Activated T-cell treated with anti-CD3 and anti-CD28 coated beads for 48 hours (primary cell): ENCODE data around the gene CCDC178.

Experiments used
- DNase-seq: peaks from one replicate; pipeline ENCODE4 v3.0.0-alpha.2; 2020; ENCODE audit warnings: low read depth

CCDC178 gene

DNA sequence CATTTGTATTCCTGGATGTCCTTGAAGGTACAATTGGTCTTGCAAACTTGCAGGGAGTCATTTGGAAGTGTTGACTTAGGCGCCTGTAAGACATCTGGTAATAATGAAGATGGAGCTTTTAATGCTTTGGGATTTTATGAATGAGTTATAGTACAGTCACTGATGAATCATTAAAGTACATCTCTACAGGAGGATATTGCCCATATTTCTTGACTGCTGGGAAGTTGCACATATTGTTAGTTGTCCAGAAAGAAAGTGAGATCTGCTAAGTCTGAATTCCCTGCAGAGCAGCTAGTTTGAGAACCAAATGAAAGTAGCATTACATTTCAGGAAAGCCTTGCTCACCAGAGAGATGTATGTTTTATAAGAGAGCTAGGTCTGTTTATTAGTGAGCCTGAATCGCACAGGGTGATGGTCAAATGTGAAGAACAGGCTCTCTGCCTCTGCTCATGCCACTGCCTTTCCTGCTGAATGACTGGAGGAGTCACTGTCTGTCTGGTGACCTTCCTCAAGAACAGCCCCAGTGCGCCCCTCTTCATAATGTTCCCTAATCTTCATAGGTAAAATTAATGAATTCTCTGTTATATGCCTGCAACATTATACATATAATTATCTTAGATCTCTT, 528.7 kb downstream of the CCDC178 start:
- no peak for DNase-seq

DNA sequence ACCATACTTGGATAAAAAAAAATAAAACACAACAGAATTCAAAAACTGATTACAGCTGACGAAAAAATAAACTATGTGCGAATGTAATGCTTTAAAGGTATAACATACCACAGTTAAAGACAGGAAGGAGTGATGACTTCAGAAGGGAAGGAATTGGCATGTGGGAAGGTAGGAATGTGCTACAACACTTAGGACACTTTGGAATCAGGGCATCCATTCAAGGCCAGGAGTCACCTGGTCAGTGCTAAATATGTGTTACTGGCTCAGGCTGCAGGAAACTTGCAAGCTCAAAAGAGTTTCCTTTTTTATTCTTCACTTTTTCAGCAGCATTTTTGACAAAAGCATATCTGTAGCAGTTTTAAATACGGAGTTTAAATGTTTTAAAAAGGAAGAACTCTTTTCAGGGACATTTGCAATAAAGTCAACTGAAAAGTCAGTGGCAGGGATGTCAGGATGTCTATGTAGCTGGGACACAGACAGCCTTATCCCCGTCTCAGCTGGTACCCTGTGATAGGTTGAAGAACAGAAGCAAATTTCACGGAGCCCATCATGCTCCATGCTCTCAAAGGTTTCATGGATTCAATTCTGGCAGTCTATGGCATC, 529.7 kb downstream of the CCDC178 start:
- no peak for DNase-seq

DNA sequence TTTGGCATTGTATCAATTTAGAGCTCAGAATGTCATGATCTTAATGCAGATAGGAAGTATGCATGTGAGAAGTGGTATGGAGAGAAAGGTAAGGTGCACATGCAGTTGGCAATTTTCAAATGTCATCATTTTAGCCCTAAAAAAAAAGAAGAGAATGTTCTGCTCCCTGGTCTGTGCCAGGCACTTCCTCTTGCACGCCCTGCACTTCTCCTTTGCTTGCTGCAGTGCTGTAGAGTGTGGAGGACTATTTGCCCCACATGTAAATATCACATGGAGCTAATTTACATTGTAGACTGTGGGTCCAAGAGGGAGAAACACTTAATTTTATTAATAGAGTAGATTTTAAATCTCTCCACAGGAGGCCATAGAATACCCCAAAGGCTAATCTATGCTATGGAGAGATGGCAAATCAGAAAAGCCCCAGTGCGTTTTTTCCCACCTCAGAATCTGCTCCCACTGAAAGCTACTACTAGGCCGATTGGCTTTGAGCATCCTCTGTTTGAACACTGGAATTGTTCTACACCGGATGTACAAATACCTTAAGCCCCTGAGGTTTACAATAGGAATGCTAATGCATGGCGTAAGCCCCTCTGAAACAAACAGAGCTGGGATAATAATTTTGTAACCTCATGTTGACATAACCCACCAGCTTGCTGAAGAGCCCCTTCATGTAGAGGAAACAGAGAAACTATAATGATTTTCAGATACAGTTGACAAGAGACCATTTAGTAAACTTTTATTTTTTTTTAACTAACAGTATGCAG, 530.5 kb downstream of the CCDC178 start:
- no peak for DNase-seq

DNA sequence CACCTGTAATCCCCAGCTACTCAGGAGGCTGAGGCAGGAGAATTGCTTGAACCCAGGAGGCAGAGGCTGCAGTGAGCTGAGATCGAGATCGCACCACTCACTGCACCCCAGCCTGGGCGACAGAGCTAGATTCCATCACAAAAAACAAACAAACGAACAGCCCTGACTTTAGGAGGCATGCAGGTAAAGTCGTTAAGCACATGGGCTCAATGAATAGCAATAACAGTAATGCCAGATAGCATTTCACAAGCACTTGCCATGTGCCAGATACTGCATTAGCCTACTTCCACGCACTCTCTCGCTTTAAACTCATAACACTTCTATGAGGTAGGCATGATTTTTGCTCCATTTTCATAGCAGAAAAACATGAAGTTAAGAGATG, 532.1 kb downstream of the CCDC178 start:
- DNase-seq = no peak

- DNase-seq = no peak
Observed at GRCh38 chr18:32907648-32908423, 532.7 kb downstream of the CCDC178 start.

GRCh38 chr18:32907311-32907585, 533.3 kb downstream of the CCDC178 start:
- no peak for DNase-seq

GRCh38 chr18:32906506-32907310, 533.8 kb downstream of the CCDC178 start:
- DNase-seq = no peak

DNA sequence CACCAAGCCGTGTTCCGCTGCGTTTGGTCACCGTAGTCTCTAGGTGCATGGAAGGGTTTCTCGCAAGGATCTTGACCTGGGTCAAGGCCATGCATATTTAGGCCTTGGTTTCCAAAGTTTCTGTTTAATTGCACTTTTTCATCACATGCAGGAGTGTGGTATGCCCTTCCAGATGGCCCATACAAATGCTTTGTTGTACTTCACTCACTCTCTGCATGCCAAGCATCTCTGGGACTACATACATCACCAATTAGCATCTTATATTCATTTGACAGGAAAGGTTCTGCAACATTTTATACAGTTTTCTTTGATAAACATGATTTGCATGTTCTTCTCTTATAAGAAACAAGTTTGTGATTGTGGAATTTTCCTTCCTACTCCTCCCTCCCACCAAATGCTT, 534.9 kb downstream of the CCDC178 start:
- no peak for DNase-seq

DNA sequence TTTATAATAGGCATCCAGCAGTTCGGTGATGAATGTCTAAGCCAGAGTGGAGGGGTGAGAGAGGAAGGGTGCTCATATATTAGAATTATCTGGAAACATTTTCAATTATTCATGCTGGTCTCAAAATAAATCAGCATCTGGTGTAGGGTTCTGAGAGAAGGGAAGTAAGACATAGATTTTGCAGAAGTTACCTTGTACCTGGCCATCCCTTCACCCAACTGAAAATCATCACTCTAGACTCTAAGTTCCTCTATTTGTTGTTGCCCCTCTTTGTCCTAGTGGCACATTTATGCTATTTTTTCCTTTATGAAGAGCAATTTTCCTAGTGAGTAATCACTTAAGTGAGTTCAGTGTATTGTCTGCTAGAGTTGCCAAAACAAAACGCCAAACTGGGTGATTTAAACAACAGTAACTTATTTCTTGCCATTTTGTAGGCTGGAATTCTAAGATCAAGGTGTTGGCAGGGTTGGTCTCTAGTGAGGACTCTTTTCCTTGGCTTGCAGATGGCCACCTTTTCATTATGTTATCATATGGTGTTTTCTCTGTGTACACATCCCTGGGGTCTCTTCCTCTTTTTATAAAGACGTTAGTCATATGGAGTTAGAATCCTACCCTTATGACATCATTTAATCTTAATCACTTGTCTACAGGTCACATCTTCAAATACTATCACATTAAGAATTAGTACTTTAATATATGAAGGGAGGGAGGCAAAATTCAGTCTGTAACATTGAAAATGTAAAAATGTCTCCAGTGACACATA, 537.8 kb downstream of the CCDC178 start:
- DNase-seq = no peak

GRCh38 chr18:32899819-32900218, 540.7 kb downstream of the CCDC178 start:
- DNase-seq = no peak

- no peak for DNase-seq
Observed at GRCh38 chr18:32896776-32897547, 543.6 kb downstream of the CCDC178 start.

- DNase-seq = no peak
Observed at GRCh38 chr18:32893915-32894314, 546.6 kb downstream of the CCDC178 start.

- no peak for DNase-seq
Observed at GRCh38 chr18:32891797-32892196, 548.7 kb downstream of the CCDC178 start.

- no peak for DNase-seq
Observed at GRCh38 chr18:32891130-32891529, 549.4 kb downstream of the CCDC178 start.

- DNase-seq = no peak
Observed at GRCh38 chr18:32889615-32890593, 550.6 kb downstream of the CCDC178 start.

- no peak for DNase-seq
Observed at GRCh38 chr18:32888306-32888705, 552.2 kb downstream of the CCDC178 start.
